ENCODE results near the gene SORCS2.

DNA sequence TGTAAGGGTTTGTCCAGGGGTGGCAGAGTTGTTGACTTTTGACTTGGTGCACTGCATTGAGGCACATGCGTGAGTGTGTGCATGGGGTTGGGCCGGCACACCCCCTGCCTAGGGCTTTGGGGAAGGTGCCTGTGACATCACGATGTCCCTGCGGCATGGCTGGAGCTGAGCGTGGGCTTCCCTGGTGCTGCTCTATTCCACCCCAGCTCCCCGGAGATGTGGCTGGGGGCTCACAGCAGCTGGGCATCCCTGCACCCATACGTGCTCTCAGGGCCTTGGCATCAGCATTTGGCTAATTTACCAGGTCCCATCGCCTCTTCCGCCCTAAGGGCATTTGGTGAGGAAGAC is 236.7 kb downstream of the SORCS2 start:
- TF ChIP-seq, protein P1, sequence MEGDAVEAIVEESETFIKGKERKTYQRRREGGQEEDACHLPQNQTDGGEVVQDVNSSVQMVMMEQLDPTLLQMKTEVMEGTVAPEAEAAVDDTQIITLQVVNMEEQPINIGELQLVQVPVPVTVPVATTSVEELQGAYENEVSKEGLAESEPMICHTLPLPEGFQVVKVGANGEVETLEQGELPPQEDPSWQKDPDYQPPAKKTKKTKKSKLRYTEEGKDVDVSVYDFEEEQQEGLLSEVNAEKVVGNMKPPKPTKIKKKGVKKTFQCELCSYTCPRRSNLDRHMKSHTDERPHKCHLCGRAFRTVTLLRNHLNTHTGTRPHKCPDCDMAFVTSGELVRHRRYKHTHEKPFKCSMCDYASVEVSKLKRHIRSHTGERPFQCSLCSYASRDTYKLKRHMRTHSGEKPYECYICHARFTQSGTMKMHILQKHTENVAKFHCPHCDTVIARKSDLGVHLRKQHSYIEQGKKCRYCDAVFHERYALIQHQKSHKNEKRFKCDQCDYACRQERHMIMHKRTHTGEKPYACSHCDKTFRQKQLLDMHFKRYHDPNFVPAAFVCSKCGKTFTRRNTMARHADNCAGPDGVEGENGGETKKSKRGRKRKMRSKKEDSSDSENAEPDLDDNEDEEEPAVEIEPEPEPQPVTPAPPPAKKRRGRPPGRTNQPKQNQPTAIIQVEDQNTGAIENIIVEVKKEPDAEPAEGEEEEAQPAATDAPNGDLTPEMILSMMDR (IDR thresholded peaks at IDR 0.05) = no peak
- no peak for TF ChIP-seq POLR2A (IDR thresholded peaks at IDR 0.05)

Data from uterus (tissue), 2 donors.